Esophagus squamous epithelium (tissue), 5 donors: ENCODE data around the gene CABP1. TPM values are rescaled to one million over a fixed set of nuclear protein-coding genes. Genes with fewer than 3 reads are reported as not detected.

Source experiments
- DNase-seq: peaks from one replicate; lab custom pipeline; 2025; lab: John Stamatoyannopoulos, UW
- H3K27ac ChIP-seq, 4 donors: fragments of 200-600 bp; sonication (generic); one replicate each; pipeline ENCODE4 v1.5.1; 2016 to 2019; ENCODE audit warnings: mild to moderate bottlenecking in 1 of 4
- H3K27me3 ChIP-seq, 4 donors: fragments of 200-600 bp; sonication (generic); 1 replicate in 3 of 4; 2 replicates in 1 of 4; pipeline versions ENCODE4 v1.5.1 to v1.6.0; 2017 to 2021; ENCODE audit warnings: antibody characterized with exemption in 1 of 4
- H3K36me3 ChIP-seq, 3 donors: fragments of 200-600 bp; sonication (generic); one replicate each; pipeline ENCODE4 v1.5.1; 2016 to 2019
- H3K4me1 ChIP-seq, 3 donors: fragments of 200-600 bp; sonication (generic); one replicate each; pipeline ENCODE4 v1.5.1; 2017 to 2019
- H3K4me3 ChIP-seq, 4 donors: fragments of 200-600 bp; sonication (generic); 1 replicate in 3 of 4; 2 replicates in 1 of 4; pipeline ENCODE4 v1.5.1; 2016 to 2019; ENCODE audit warnings: mild to moderate bottlenecking in 2 of 4, moderate library complexity in 1 of 4
- H3K9me3 ChIP-seq, 3 donors: fragments of 200-600 bp; sonication (generic); one replicate each; pipeline ENCODE4 v1.5.1; 2016 to 2019
- POLR2A ChIP-seq, 4 donors: fragments of 450-650 bp; IDR thresholded peaks; one replicate each; pipeline ENCODE4 v1.6.1; 2017; ENCODE audit warnings: antibody characterized with exemption in 4 of 4, mild to moderate bottlenecking in 4 of 4, moderate library complexity in 3 of 4
- WGBS, 2 donors: methylation state at CpG; one replicate each; pipeline ENCODE4 v1.1.5; 2018; 5-methylcytosine and 5-hydroxymethylcytosine counted together
- intact Hi-C: fragments of 100-400 bp; cut with DNase I; formaldehyde crosslinking; loops from one replicate; pipeline ENCODE4 v1.15.0; 2022
- total RNA-seq, 4 donors: library from RNA; depleted of rRNA; stranded (reverse); fragments of >200 nt; gene quantifications; one replicate each; pipeline ENCODE4 v1.1.0, GENCODE V29; 2016
- TF ChIP-seq, protein P1 (sequence below), 6 experiments: fragments of 450-650 bp in 4 of 6; fragments of 200-600 bp in 2 of 6; sonication (generic) in 2 of 6; IDR thresholded peaks; one replicate each; pipeline ENCODE4 v1.5.1; 2016 to 2019; ENCODE audit warnings: antibody characterized with exemption in 6 of 6, mild to moderate bottlenecking in 4 of 6, moderate library complexity in 4 of 6
- donor health status: DM: yes; HTN: yes; CAD: no.

The CABP1 gene
- total RNA-seq, 4 donors from 2014 or later: 0.19 to 2.4 (median 1.3) TPM

DNA sequence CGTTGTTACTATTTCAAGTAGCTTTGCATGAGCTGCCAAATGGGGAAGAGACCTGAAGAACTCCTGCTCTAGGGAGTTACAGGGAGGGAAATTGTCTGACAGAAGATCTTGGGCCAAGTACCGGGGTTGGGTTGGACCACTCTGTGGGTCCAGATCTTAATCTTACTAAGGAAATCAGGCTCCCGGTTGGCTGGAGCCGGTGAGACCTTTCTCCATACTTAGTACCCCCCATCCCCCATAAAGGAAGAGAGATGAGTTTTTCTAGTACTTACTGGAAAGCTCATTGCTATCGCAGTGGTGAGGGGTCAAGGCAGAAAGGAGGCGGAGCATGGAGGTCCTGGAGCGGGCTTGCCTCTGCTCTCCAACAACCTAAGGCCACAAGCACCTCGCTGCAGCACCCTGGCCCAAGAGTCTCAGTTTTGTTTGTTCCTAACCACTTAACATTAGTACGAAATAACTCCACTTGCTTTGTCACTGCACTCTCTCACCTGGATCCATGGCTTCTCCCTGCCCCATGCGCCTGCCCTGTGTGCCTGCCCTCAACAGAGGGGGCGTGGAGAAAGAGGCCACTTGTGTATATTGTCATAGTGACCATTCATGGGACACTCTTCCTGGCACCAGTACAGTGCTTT, 63.0 kb downstream of the CABP1 start:
- peaks cover 0 to 55% (median 6%) of the 10 kb centered on the region in 3 donors for H3K36me3 ChIP-seq
- no peak for DNase-seq
- H3K27me3 ChIP-seq: no peaks in the 10 kb centered on the region
- 79 to 81% methylated on average over 9 to 11 of the region's 11 CpGs for WGBS, 2 donors
- H3K4me1 ChIP-seq: peaks cover 0 to 6% (median 0%) of the 10 kb centered on the region in 3 donors
- H3K9me3 ChIP-seq: no peaks in the 10 kb centered on the region
- H3K27ac ChIP-seq: no peak overlapping the region
- intact Hi-C loops: no loop called here
- no peak for TF ChIP-seq POLR2A (IDR thresholded peaks at IDR 0.05)
- TF ChIP-seq, protein P1, sequence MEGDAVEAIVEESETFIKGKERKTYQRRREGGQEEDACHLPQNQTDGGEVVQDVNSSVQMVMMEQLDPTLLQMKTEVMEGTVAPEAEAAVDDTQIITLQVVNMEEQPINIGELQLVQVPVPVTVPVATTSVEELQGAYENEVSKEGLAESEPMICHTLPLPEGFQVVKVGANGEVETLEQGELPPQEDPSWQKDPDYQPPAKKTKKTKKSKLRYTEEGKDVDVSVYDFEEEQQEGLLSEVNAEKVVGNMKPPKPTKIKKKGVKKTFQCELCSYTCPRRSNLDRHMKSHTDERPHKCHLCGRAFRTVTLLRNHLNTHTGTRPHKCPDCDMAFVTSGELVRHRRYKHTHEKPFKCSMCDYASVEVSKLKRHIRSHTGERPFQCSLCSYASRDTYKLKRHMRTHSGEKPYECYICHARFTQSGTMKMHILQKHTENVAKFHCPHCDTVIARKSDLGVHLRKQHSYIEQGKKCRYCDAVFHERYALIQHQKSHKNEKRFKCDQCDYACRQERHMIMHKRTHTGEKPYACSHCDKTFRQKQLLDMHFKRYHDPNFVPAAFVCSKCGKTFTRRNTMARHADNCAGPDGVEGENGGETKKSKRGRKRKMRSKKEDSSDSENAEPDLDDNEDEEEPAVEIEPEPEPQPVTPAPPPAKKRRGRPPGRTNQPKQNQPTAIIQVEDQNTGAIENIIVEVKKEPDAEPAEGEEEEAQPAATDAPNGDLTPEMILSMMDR (IDR thresholded peaks at IDR 0.05): no peak
- no peak overlapping the region for H3K4me3 ChIP-seq

DNA sequence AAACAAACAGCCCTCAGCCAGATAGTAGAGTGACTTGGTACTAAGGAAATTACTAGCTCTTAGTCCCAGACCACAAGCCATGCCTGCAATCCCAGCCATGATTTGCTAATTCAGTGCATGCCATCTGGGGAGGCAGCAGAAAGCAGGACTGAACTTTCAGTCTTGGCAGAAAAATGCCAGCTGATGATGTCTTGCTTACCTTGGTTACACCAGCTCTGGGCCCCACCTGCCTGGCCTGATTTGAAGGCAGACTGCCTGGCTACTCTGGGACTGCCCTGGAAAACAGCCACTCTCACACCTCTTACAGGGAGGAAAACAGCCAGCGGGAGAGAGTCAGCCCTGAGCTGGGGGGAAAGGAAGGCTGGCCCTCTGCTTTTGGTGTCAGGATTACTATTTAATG, 65.2 kb downstream of the CABP1 start:
- Histone ChIP-seq H3K9me3 (no peaks in the 10 kb centered on the region), H3K27ac (no peak overlapping the region), H3K36me3 (peaks cover 0 to 33% (median 6%) of the 10 kb centered on the region in 3 donors), H3K4me3 (no peak overlapping the region), H3K27me3 (no peaks in the 10 kb centered on the region), H3K4me1 (peaks cover 4 to 7% (median 6%) of the 10 kb centered on the region in 3 donors)
- intact Hi-C loops: no loop called here
- DNase-seq: no peak
- TF ChIP-seq, protein P1 (IDR thresholded peaks at IDR 0.05): no peak
- WGBS, 2 donors: 86 to 100% methylated on average over 1 of the region's 1 CpG

DNA sequence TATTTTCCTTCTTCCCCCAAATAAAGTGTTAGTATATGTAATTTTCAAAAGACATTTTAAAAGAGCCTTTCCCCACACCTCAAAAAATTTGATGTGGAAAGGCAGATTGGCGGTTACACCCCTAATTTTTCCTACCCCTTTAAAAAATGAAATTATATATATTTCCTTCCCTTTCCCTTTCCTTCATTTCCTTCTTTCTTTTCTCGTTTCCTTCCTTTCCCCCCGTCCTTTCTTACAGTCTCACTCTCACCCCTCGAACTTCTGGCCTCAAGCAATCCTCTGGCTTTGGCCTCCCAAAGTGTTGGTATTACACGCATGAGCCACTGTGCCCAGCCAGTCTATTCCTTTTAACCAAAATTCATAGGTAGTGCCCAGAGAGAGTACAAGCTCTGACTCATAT, 65.6 kb downstream of the CABP1 start:
- Histone ChIP-seq H3K4me3 (no peak overlapping the region), H3K27ac (no peak overlapping the region), H3K27me3 (no peaks in the 10 kb centered on the region), H3K36me3 (peaks cover 0 to 29% (median 2%) of the 10 kb centered on the region in 3 donors), H3K4me1 (peaks cover 4 to 10% (median 10%) of the 10 kb centered on the region in 3 donors), H3K9me3 (no peaks in the 10 kb centered on the region)
- intact Hi-C loops: no loop called here
- 69 to 77% methylated on average over 5 of the region's 5 CpGs for WGBS, 2 donors
- DNase-seq: no peak
- no peak for TF ChIP-seq POLR2A (IDR thresholded peaks at IDR 0.05)
- TF ChIP-seq, protein P1 (IDR thresholded peaks at IDR 0.05): no peak

DNA sequence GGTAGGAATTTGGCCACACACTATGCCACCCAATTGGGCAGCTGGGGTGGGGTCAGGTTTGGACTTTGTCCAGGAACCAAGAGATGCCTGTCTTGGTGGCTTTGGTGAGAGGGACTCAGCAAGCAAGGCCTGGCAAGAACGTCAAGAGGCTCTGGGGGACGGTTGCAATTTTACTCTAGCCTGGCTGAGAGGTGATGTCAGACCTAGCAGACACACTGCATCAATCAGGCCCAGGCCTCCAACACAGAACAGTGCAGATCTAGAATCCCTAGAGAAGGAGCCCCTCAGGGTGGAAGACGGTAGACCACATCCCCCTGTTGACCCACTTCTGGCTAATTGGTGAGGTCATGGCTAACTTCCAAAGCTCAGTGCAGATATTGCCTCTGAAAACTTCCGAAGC, 68.2 kb downstream of the CABP1 start:
- peaks cover 0 to 5% (median 0%) of the 10 kb centered on the region in 3 donors for H3K36me3 ChIP-seq
- H3K9me3 ChIP-seq: no peaks in the 10 kb centered on the region
- no peak overlapping the region for H3K4me3 ChIP-seq
- no peak for DNase-seq
- no peak overlapping the region for H3K27ac ChIP-seq
- 70 to 91% methylated on average over 3 of the region's 4 CpGs for WGBS, 2 donors
- H3K4me1 ChIP-seq: peaks cover 11 to 34% (median 18%) of the 10 kb centered on the region in 3 donors
- H3K27me3 ChIP-seq: no peaks in the 10 kb centered on the region
- intact Hi-C loops: no loop called here
- TF ChIP-seq, protein P1 (IDR thresholded peaks at IDR 0.05): no peak
- TF ChIP-seq POLR2A (IDR thresholded peaks at IDR 0.05): no peak

DNA sequence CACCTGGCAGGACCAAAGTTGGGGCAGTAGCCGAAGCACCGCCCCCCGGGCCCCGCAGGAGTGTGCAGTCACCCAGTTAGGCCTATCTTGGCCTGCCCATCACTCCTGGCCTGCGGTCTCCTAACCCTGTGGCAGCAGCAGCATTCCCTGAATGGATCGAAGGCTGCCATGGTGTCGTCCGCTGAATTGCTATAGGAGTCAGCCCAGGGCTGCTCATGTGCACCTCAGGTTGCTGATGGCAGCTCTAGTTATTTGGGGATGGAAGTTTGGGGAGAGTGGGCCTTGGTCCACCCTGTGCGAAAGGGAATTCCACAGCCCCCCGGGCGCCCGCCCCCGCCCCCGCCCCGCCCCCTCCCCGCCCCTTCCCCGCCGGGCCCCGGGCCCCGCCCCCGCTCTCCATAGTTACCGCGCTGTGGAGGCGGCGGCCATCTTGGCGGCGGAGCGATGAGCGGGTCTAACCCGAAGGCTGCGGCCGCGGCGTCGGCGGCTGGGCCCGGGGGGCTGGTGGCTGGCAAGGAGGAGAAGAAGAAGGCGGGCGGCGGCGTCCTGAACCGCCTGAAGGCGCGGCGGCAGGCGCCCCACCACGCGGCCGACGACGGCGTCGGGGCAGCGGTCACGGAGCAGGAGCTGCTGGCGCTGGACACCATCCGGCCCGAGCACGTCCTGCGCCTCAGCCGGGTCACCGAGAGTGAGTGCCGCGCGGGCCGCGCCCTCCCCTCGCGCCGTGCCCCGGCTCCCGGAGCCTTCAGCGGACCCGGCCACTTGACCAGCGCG, 69.8 kb downstream of the CABP1 start, which contains the start of gene UNC119B:
TSS of gene UNC119B (plus strand) at position 428 of the 774 bp plus-strand sequence. CDS start at position 445, 17 bp downstream.
- DNase-seq: no peak
- 0 to 5% methylated on average over 3 to 5 of the region's 76 CpGs for whole genome bisulfite sequencing, 2 donors

More for the DNA sequence above, 69.8 kb downstream of the CABP1 start, which contains the start of gene UNC119B:
- intact Hi-C loops: loop anchor here (5.0 kb wide), 1 partner anchor 63 kb away; no protein-coding TSS in a partner anchor
- H3K36me3 ChIP-seq: peaks cover 0 to 16% (median 5%) of the 10 kb centered on the region in 3 donors
- H3K27ac ChIP-seq: peak within 1 kb of the TSS; percentile 86 to 93 (median 90)
- peaks cover 14 to 36% (median 18%) of the 10 kb centered on the region in 3 donors for H3K4me1 ChIP-seq
- H3K9me3 ChIP-seq: no peaks in the 10 kb centered on the region
- peak within 1 kb of the TSS; percentile 72 to 98 (median 88) for H3K4me3 ChIP-seq
- no peaks in the 10 kb centered on the region for H3K27me3 ChIP-seq
- TF ChIP-seq, protein P1 (IDR thresholded peaks at IDR 0.05): no peak
- TF ChIP-seq POLR2A (IDR thresholded peaks at IDR 0.05): no peak
